ENCODE data around the gene MYO1A. TPM values are rescaled to one million over a fixed set of nuclear protein-coding genes. Genes with fewer than 3 reads are reported as not detected.

MYO1A gene
- total and polyA plus RNA-seq, 10 of the 15 experiments (the other 5 are each of a cell fraction or from before 2014, with no cell fraction given) = 0.01 to 0.34 (median 0.15) TPM; not detected in 2

GRCh38 chr12:57087691-57088353, 37.9 kb upstream of the MYO1A start (continued):
- no peak for TF ChIP-seq CUX1 (IDR thresholded peaks at IDR 0.05; ENCODE audit: insufficient replicate concordance, low read depth, low read length)
- no peak for TF ChIP-seq KDM1A (IDR thresholded peaks at IDR 0.05; ENCODE audit: borderline replicate concordance)
- TF ChIP-seq MLLT1 (IDR thresholded peaks at IDR 0.05) = no peak
- no peak for TF ChIP-seq IRF4 (IDR thresholded peaks at IDR 0.05; ENCODE audit: low read depth, low read length)
- TF ChIP-seq RELA (IDR thresholded peaks at IDR 0.05; ENCODE audit: borderline replicate concordance, partially characterized antibody) = peak; percentile 14
- no peak for TF ChIP-seq RCOR1 (conservative IDR thresholded peaks at IDR 0.05; ENCODE audit: low read depth, low read length)
- peak; percentile 51; the same call in 1 of the 2 replicates for TF ChIP-seq NBN (IDR thresholded peaks at IDR 0.05)
- TF ChIP-seq POLR2AphosphoS5 (IDR thresholded peaks at IDR 0.05; ENCODE audit: low read length) = peak; percentile 85
- peak; percentile 77; a peak in 3 of 4 replicates for TF ChIP-seq IKZF2 (IDR thresholded peaks at IDR 0.05)
- no peak for TF ChIP-seq HDAC6 (IDR thresholded peaks at IDR 0.05; ENCODE audit: unreplicated experiment)
- no peak for TF ChIP-seq SMC3 (IDR thresholded peaks at IDR 0.05; ENCODE audit: borderline replicate concordance, low read length)
- TF ChIP-seq TAF1 (IDR thresholded peaks at IDR 0.05; ENCODE audit: borderline replicate concordance, low read depth, low read length) = peak; percentile 3; the same call in 1 of the 2 replicates
- peak; percentile 12; the same call in 1 of the 2 replicates for TF ChIP-seq MXI1 (IDR thresholded peaks at IDR 0.05; ENCODE audit: low read depth, low read length)
- no peak for TF ChIP-seq NR2C1 (IDR thresholded peaks at IDR 0.05)
- peak; percentile 53 for TF ChIP-seq SMAD1 (IDR thresholded peaks at IDR 0.05; ENCODE audit: low read depth, partially characterized antibody)
- TF ChIP-seq POU2F2 (IDR thresholded peaks at IDR 0.05; ENCODE audit: borderline replicate concordance, low read depth, low read length) = peak; percentile 5; the same call in 1 of the 3 replicates
- no peak; the same call in 1 of the 2 replicates for TF ChIP-seq ESRRA (IDR thresholded peaks at IDR 0.05; ENCODE audit: low read length)
- peak; percentile 46; the same call in 1 of the 2 replicates for TF ChIP-seq ZBTB40 (IDR thresholded peaks at IDR 0.05; ENCODE audit: borderline replicate concordance)
- no peak; the same call in 1 of the 2 replicates for TF ChIP-seq CBFB (IDR thresholded peaks at IDR 0.05; ENCODE audit: low read depth)
- peak; percentile 38; the same call in 1 of the 2 replicates for TF ChIP-seq TCF3 (IDR thresholded peaks at IDR 0.05; ENCODE audit: borderline replicate concordance, insufficient read depth, low read depth, low read length)
- no peak for TF ChIP-seq PML (IDR thresholded peaks at IDR 0.05; ENCODE audit: low read length)

All from GM12878 (cell line).